ENCODE data around the gene CELF2.

DNA sequence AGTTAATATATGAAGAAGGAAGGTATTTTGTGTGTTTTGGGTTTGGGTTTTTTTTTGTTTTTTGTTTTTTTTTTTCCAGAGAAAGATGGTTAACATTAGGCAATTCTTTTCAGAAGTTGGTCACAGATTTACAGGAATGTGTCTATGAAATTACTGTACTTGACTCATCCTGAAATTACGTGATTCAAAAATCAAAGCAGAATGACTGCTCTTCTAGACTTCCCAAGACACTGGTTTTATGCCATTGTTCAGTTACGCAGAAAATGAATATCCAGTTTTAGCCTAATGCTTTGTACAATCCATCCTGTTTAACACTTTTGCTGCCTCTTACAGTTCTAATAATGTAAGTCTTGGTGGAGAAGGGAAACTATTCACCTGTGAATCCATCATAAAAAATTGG lies 39.7 kb upstream of the CELF2 start:
- TF ChIP-seq, protein P1, sequence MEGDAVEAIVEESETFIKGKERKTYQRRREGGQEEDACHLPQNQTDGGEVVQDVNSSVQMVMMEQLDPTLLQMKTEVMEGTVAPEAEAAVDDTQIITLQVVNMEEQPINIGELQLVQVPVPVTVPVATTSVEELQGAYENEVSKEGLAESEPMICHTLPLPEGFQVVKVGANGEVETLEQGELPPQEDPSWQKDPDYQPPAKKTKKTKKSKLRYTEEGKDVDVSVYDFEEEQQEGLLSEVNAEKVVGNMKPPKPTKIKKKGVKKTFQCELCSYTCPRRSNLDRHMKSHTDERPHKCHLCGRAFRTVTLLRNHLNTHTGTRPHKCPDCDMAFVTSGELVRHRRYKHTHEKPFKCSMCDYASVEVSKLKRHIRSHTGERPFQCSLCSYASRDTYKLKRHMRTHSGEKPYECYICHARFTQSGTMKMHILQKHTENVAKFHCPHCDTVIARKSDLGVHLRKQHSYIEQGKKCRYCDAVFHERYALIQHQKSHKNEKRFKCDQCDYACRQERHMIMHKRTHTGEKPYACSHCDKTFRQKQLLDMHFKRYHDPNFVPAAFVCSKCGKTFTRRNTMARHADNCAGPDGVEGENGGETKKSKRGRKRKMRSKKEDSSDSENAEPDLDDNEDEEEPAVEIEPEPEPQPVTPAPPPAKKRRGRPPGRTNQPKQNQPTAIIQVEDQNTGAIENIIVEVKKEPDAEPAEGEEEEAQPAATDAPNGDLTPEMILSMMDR (IDR thresholded peaks at IDR 0.05) = no peak
- no peak for TF ChIP-seq POLR2A (IDR thresholded peaks at IDR 0.05)

Data from thyroid gland (tissue), 4 donors.